HEK293T (cell line): ENCODE data around the gene CTNNA3.

Experiments used
- FOXK2 ChIP-seq: fragments of 450-650 bp; IDR thresholded peaks from 2 replicates; pipeline ENCODE4 v1.6.1; 2016; ENCODE audit warnings: mild to moderate bottlenecking
- HDGF ChIP-seq: fragments of 450-650 bp; IDR thresholded peaks from 2 replicates; pipeline ENCODE4 v1.6.1; 2017; ENCODE audit warnings: antibody characterized with exemption, borderline replicate concordance
- NFRKB ChIP-seq: fragments of 450-650 bp; IDR thresholded peaks from 2 replicates; pipeline ENCODE4 v1.6.1; 2016; ENCODE audit warnings: mild to moderate bottlenecking, moderate library complexity
- PKNOX1 ChIP-seq: fragments of 450-650 bp; IDR thresholded peaks from 2 replicates; pipeline ENCODE4 v1.6.1; 2016
- ZNF384 ChIP-seq: fragments of 450-650 bp; IDR thresholded peaks from 2 replicates; pipeline ENCODE4 v1.6.1; 2016

DNA sequence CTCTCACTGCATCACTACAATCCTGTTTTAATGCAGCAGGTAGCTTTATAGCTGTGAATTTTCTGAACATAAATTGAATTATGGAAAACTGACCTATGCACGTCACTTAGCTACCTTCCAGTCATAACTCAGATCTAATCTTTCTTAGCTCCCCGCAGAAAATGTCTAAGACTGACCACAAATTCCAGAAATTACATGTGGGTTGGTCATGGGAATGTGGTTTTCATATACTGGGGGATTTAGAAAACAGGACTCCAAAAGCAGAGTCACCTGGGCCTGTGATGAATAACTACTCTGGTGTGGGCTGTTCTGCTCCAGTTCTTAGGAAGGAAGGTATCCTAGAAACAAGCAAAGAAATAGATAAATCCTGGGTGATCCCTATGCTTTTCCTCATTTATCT lies 948.5 kb downstream of the CTNNA3 start:
- no peak for TF ChIP-seq ZNF384
- no peak for TF ChIP-seq PKNOX1
- TF ChIP-seq HDGF = no peak
- TF ChIP-seq FOXK2 = no peak
- TF ChIP-seq NFRKB = no peak
